ENCODE measurements around the gene PARK7. TPM values are rescaled to one million over a fixed set of nuclear protein-coding genes. Genes with fewer than 3 reads are reported as not detected.

The PARK7 gene
- total and polyA plus RNA-seq, 7 experiments from 2014 or later, result 97.1 to 364 (median 114) TPM

DNA sequence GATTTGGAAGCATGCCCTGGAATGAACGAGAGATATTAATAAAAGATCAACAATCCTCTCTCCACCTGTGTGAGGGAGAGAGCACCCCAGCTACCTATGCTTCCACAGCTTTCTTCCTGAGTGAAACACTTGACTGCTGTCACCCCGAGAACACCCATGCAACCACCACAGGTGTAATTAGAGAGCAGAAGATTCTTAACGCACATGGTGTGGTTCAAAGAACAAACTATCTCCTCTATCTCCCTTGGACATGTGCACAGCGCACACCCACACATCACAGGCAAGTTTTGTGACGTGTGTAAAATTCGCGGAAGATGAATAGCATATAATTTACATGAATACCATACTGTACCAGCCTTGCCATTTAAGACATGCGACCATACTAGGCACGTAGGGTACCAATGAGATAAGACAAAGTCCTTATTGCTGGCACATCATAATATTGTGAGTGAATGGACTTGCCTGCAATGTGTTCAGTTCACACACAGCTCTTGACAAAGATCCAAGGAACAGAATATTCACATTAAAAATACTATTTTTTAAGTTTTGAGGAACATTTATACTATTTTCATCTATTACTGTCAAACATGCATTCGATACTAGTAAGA is 53.0 kb downstream of the PARK7 start:
- H3K4me3 ChIP-seq (ENCODE audit: low read length), result no peak overlapping the region
- Mint-ChIP-seq H3K4me3 (no peak overlapping the region), H3K9me3 (no peaks in the 10 kb centered on the region), H3K4me1 (peaks cover 0 to 3% (median 0%) of the 10 kb centered on the region in 7 donors), H3K36me3 (peaks cover 0 to 4% (median 0%) of the 10 kb centered on the region in 5 donors), H3K27ac (no peak overlapping the region), H3K27me3 (peaks cover 16 to 31% (median 27%) of the 10 kb centered on the region in 5 donors)
- H3K4me1 ChIP-seq (ENCODE audit: control insufficient read depth in 2 of 2, insufficient read depth in 2 of 2, low read length in 2 of 2), result no peaks in the 10 kb centered on the region
- ChIA-PET POLR2A (interaction anchor here (0.8 kb wide), 1 partner anchor 336 kb away, joined by 3 read pairs; no protein-coding TSS in a partner anchor), CTCF (interaction anchor here (0.6 to 8.6 kb wide), 18 partner anchors 9 to 715 kb away, joined by 3 to 100 read pairs (median 4); no protein-coding TSS in a partner anchor)
- H3K9me3 ChIP-seq (ENCODE audit: control insufficient read depth in 2 of 3, low read length in 3 of 3), result no peaks in the 10 kb centered on the region
- no peaks in the 10 kb centered on the region for H3K36me3 ChIP-seq (ENCODE audit: control insufficient read depth in 2 of 3, insufficient read depth in 3 of 3, low read length in 3 of 3)
- peaks cover 0 to 7% of the 10 kb centered on the region in 2 donors for H3K27me3 ChIP-seq (ENCODE audit: control insufficient read depth in 2 of 2, insufficient read depth in 2 of 2, low read length in 2 of 2)
- H3K27ac ChIP-seq (ENCODE audit: low read depth, low read length), result no peak overlapping the region
- intact Hi-C loops (cut with micrococcal nuclease), result loop anchor here in 1 of 2 donors (2.0 kb wide), 1 partner anchor 16 kb away; no protein-coding TSS in a partner anchor
- DNase-seq, result no peak
- no peak for ATAC-seq

- Histone ChIP-seq H3K4me3 (ENCODE audit: low read length) (no peak overlapping the region), H3K27me3 (ENCODE audit: control insufficient read depth in 2 of 2, insufficient read depth in 2 of 2, low read length in 2 of 2) (peaks cover 0 to 7% of the 10 kb centered on the region in 2 donors), H3K36me3 (ENCODE audit: control insufficient read depth in 2 of 3, insufficient read depth in 3 of 3, low read length in 3 of 3) (no peaks in the 10 kb centered on the region), H3K9me3 (ENCODE audit: control insufficient read depth in 2 of 3, low read length in 3 of 3) (no peaks in the 10 kb centered on the region), H3K27ac (ENCODE audit: low read depth, low read length) (no peak overlapping the region), H3K4me1 (ENCODE audit: control insufficient read depth in 2 of 2, insufficient read depth in 2 of 2, low read length in 2 of 2) (no peaks in the 10 kb centered on the region)
- Mint-ChIP-seq H3K4me1 (peaks cover 0 to 3% (median 0%) of the 10 kb centered on the region in 7 donors), H3K4me3 (no peak overlapping the region), H3K36me3 (peaks cover 0 to 4% (median 0%) of the 10 kb centered on the region in 5 donors), H3K27me3 (peaks cover 16 to 31% (median 27%) of the 10 kb centered on the region in 5 donors), H3K9me3 (no peaks in the 10 kb centered on the region), H3K27ac (no peak overlapping the region)
- DNase-seq (peak in 8 of 9 donors; percentile 32 to 67 (median 58)), ATAC-seq (peak; percentile 80)
- CTCF ChIA-PET, result interaction anchor here (0.6 to 8.6 kb wide), 23 partner anchors 9 to 714 kb away, joined by 3 to 100 read pairs (median 4); no protein-coding TSS in a partner anchor
- POLR2A ChIA-PET, result interaction anchor here (0.8 kb wide), 1 partner anchor 335 kb away, joined by 3 read pairs; no protein-coding TSS in a partner anchor
- intact Hi-C loops (cut with micrococcal nuclease), result loop anchor here (1.0 to 2.0 kb wide), 4 partner anchors 11 to 334 kb away; partner anchors contain the start of gene ERRFI1 (in 1 of the 2)
Measured at GRCh38 chr1:8015036-8015808, 53.7 kb downstream of the PARK7 start.

GRCh38 chr1:8015809-8016165 is 54.3 kb downstream of the PARK7 start:
- intact Hi-C loops (cut with micrococcal nuclease), result loop anchor here (1.0 to 2.0 kb wide), 4 partner anchors 11 to 334 kb away; partner anchors contain the start of gene ERRFI1 (in 1 of the 2)
- CTCF ChIA-PET, result interaction anchor here (0.6 to 8.6 kb wide), 15 partner anchors 8 to 555 kb away, joined by 3 to 100 read pairs (median 4); no protein-coding TSS in a partner anchor

GRCh38 chr1:8016210-8016894 is 54.8 kb downstream of the PARK7 start:
- H3K4me1 Mint-ChIP-seq, result peaks cover 0 to 3% (median 0%) of the 10 kb centered on the region in 7 donors
- H3K36me3 Mint-ChIP-seq, result no peaks in the 10 kb centered on the region
- intact Hi-C loops (cut with micrococcal nuclease), result no loop called here
- Histone ChIP-seq H3K27me3 (ENCODE audit: control insufficient read depth in 2 of 2, insufficient read depth in 2 of 2, low read length in 2 of 2) (peaks cover 0 to 7% of the 10 kb centered on the region in 2 donors), H3K4me3 (ENCODE audit: low read length) (no peak overlapping the region), H3K27ac (ENCODE audit: low read depth, low read length) (no peak overlapping the region), H3K4me1 (ENCODE audit: control insufficient read depth in 2 of 2, insufficient read depth in 2 of 2, low read length in 2 of 2) (no peaks in the 10 kb centered on the region), H3K9me3 (ENCODE audit: control insufficient read depth in 2 of 3, low read length in 3 of 3) (no peaks in the 10 kb centered on the region), H3K36me3 (ENCODE audit: control insufficient read depth in 2 of 3, insufficient read depth in 3 of 3, low read length in 3 of 3) (no peaks in the 10 kb centered on the region)
- POLR2A ChIA-PET, result interaction anchor here (0.6 kb wide), 1 partner anchor 331 kb away, joined by 3 read pairs; no protein-coding TSS in a partner anchor
- ATAC-seq, result no peak
- CTCF ChIA-PET, result interaction anchor here (1.1 to 8.6 kb wide), 6 partner anchors 15 to 332 kb away, joined by 3 to 100 read pairs (median 6); no protein-coding TSS in a partner anchor
- no peaks in the 10 kb centered on the region for H3K9me3 Mint-ChIP-seq
- H3K27me3 Mint-ChIP-seq, result peaks cover 16 to 33% (median 27%) of the 10 kb centered on the region in 5 donors
- H3K27ac Mint-ChIP-seq, result no peak overlapping the region
- H3K4me3 Mint-ChIP-seq, result no peak overlapping the region
- DNase-seq, result no peak

More at GRCh38 chr1:8015809-8016165, 54.3 kb downstream of the PARK7 start:
- Histone ChIP-seq H3K9me3 (ENCODE audit: control insufficient read depth in 2 of 3, low read length in 3 of 3) (no peaks in the 10 kb centered on the region), H3K27me3 (ENCODE audit: control insufficient read depth in 2 of 2, insufficient read depth in 2 of 2, low read length in 2 of 2) (peaks cover 0 to 7% of the 10 kb centered on the region in 2 donors), H3K27ac (ENCODE audit: low read depth, low read length) (no peak overlapping the region), H3K4me1 (ENCODE audit: control insufficient read depth in 2 of 2, insufficient read depth in 2 of 2, low read length in 2 of 2) (no peaks in the 10 kb centered on the region), H3K4me3 (ENCODE audit: low read length) (no peak overlapping the region), H3K36me3 (ENCODE audit: control insufficient read depth in 2 of 3, insufficient read depth in 3 of 3, low read length in 3 of 3) (no peaks in the 10 kb centered on the region)
- Mint-ChIP-seq H3K4me1 (peaks cover 0 to 3% (median 0%) of the 10 kb centered on the region in 7 donors), H3K27me3 (peaks cover 16 to 31% (median 27%) of the 10 kb centered on the region in 5 donors), H3K4me3 (no peak overlapping the region), H3K36me3 (no peaks in the 10 kb centered on the region), H3K27ac (no peak overlapping the region), H3K9me3 (no peaks in the 10 kb centered on the region)
- DNase-seq (no peak), ATAC-seq (no peak)
- POLR2A ChIA-PET, result interaction anchor here (0.6 kb wide), 1 partner anchor 331 kb away, joined by 3 read pairs; no protein-coding TSS in a partner anchor

- POLR2A ChIA-PET, result no interaction called here
- ATAC-seq (no peak), DNase-seq (no peak)
- Histone ChIP-seq H3K27me3 (ENCODE audit: control insufficient read depth in 2 of 2, insufficient read depth in 2 of 2, low read length in 2 of 2) (peaks cover 0 to 7% of the 10 kb centered on the region in 2 donors), H3K9me3 (ENCODE audit: control insufficient read depth in 2 of 3, low read length in 3 of 3) (no peaks in the 10 kb centered on the region), H3K4me3 (ENCODE audit: low read length) (no peak overlapping the region), H3K36me3 (ENCODE audit: control insufficient read depth in 2 of 3, insufficient read depth in 3 of 3, low read length in 3 of 3) (no peaks in the 10 kb centered on the region), H3K4me1 (ENCODE audit: control insufficient read depth in 2 of 2, insufficient read depth in 2 of 2, low read length in 2 of 2) (no peaks in the 10 kb centered on the region), H3K27ac (ENCODE audit: low read depth, low read length) (no peak overlapping the region)
- H3K27ac Mint-ChIP-seq, result no peak overlapping the region
- H3K4me3 Mint-ChIP-seq, result no peak overlapping the region
- no peaks in the 10 kb centered on the region for H3K9me3 Mint-ChIP-seq
- H3K36me3 Mint-ChIP-seq, result no peaks in the 10 kb centered on the region
- intact Hi-C loops (cut with micrococcal nuclease), result no loop called here
- peaks cover 0 to 3% (median 0%) of the 10 kb centered on the region in 7 donors for H3K4me1 Mint-ChIP-seq
- peaks cover 16 to 33% (median 30%) of the 10 kb centered on the region in 5 donors for H3K27me3 Mint-ChIP-seq
- CTCF ChIA-PET, result interaction anchor here (2.0 to 8.6 kb wide), 3 partner anchors 14 to 332 kb away, joined by 6 to 100 read pairs (median 85); no protein-coding TSS in a partner anchor
Measured at GRCh38 chr1:8016895-8017241, 55.4 kb downstream of the PARK7 start.

Measured in naive thymus-derived CD4-positive, alpha-beta T cell (primary cell).